Panc1 (cell line): Measurements from ENCODE around the gene SRCAP. TPM values are rescaled to one million over a fixed set of nuclear protein-coding genes. Genes with fewer than 3 reads are reported as not detected.
A peak's percentile ranks its signal among the peaks of the same experiment; 100 is the strongest.
"Not testable (repeated sequence)": the region's sequence is repeated elsewhere in the genome, so short reads cannot be mapped to it uniquely, and the experiment has no call there.

Experiments used
- ATAC-seq: fragments of 200-7000 bp; cut with Tn5 transposase; 2 replicates; pipeline ENCODE4 v1.9.1; 2020; ENCODE audit warnings: mild to moderate bottlenecking, moderate library complexity
- BruUV-seq: library from RNA; stranded (reverse); fragments of 400-500 nt; replicated peaks from 2 replicates; lab custom pipeline; 2021; lab: Mats Ljungman, UMichigan
- CTCF ChIA-PET: fragments of 300-600 bp; sonication (Branson Sonifier 250); formaldehyde crosslinking; loops from one replicate; lab custom pipeline; 2022; ENCODE audit warnings: antibody characterized with exemption; lab: Charles Lee
- POLR2A ChIA-PET: fragments of 300-600 bp; sonication (Branson Sonifier 250); formaldehyde crosslinking; loops from one replicate; lab custom pipeline; 2022; ENCODE audit warnings: antibody characterized with exemption; lab: Charles Lee
- DNase-seq: peaks from one replicate; pipeline ENCODE4 v3.0.0-alpha.2; 2010; ENCODE audit warnings: low read depth, low spot score
- H3K27ac ChIP-seq: 2 replicates; pipeline ENCODE4 v1.5.1; 2011; ENCODE audit warnings: mild to moderate bottlenecking, low read length, inconsistent platforms
- H3K27me3 ChIP-seq: fragments of 200-500 bp; sonication (Bioruptor generic); 2 replicates; pipeline ENCODE4 v1.6.0; 2014; ENCODE audit warnings: low read length, inconsistent platforms; ENCODE audit not compliant: control insufficient read depth, insufficient read depth
- H3K36me3 ChIP-seq: fragments of 200-500 bp; sonication (Bioruptor generic); 2 replicates; pipeline ENCODE4 v1.5.1; 2014; ENCODE audit warnings: inconsistent platforms, mild to moderate bottlenecking, low read length, moderate library complexity; ENCODE audit not compliant: control insufficient read depth, insufficient read depth
- H3K4me1 ChIP-seq: 2 replicates; pipeline ENCODE4 v1.5.1; 2011; ENCODE audit warnings: inconsistent platforms, mild to moderate bottlenecking, low read length, moderate library complexity; ENCODE audit not compliant: control insufficient read depth, insufficient read depth
- H3K4me3 ChIP-seq, 2 experiments: 2 replicates each; pipeline ENCODE4 v1.5.1; 2011 to 2012; ENCODE audit warnings: low read depth in 2 of 2, low read length in 2 of 2, mild to moderate bottlenecking in 2 of 2, inconsistent platforms in 1 of 2, moderate library complexity in 1 of 2
- H3K9me3 ChIP-seq: fragments of 200-500 bp; sonication (Bioruptor generic); 2 replicates; pipeline ENCODE4 v1.5.1; 2014; ENCODE audit warnings: low read depth, mild to moderate bottlenecking, inconsistent platforms, low read length, moderate library complexity; ENCODE audit not compliant: control insufficient read depth, insufficient read depth
- POLR2AphosphoS5 ChIP-seq: IDR thresholded peaks from 2 replicates; pipeline ENCODE4 v1.6.1; 2012; ENCODE audit warnings: mild to moderate bottlenecking, low read depth, low read length, moderate library complexity
- SIN3A ChIP-seq: IDR thresholded peaks from 2 replicates; pipeline ENCODE4 v1.6.1; 2012; ENCODE audit warnings: low read depth, mild to moderate bottlenecking, low read length, moderate library complexity, borderline replicate concordance; ENCODE audit not compliant: insufficient read depth
- TCF7L2 ChIP-seq: IDR thresholded peaks from 2 replicates; pipeline ENCODE4 v1.6.1; 2011; ENCODE audit warnings: mild to moderate bottlenecking, low read depth, low read length, inconsistent platforms
- in situ Hi-C: cut with HindIII; loops from 2 replicates; pipeline ENCODE4 v1.10.0; 2016; ENCODE audit warnings: low sequenced_read_pairs, low pct_unique_long_range_greater_than_20kb
- intact Hi-C: fragments of 100-400 bp; cut with micrococcal nuclease; formaldehyde crosslinking; loops from one replicate; pipeline ENCODE4 v1.10.0; 2022; ENCODE audit not compliant: unreplicated experiment
- total RNA-seq: library from RNA; stranded (reverse); gene quantifications from one replicate; pipeline ENCODE4 v1.2.1, GENCODE V29; 2021; ENCODE audit not compliant: unreplicated experiment
- TF ChIP-seq, protein P1 (sequence below): fragments of 450-650 bp; IDR thresholded peaks from 2 replicates; pipeline ENCODE4 v1.5.1; 2017; ENCODE audit warnings: mild to moderate bottlenecking
- TF ChIP-seq, protein P2 (sequence below), 2 experiments: IDR thresholded peaks; 2 replicates each; pipeline ENCODE4 v1.6.1; 2011 to 2012; ENCODE audit warnings: low read depth in 2 of 2, control low read depth in 1 of 2, low read length in 1 of 2, mild to moderate bottlenecking in 1 of 2, moderate library complexity in 1 of 2; ENCODE audit not compliant: insufficient read depth in 1 of 2

The SRCAP gene
- total RNA-seq, 1 experiment from 2014 or later: 73.6 TPM

DNA sequence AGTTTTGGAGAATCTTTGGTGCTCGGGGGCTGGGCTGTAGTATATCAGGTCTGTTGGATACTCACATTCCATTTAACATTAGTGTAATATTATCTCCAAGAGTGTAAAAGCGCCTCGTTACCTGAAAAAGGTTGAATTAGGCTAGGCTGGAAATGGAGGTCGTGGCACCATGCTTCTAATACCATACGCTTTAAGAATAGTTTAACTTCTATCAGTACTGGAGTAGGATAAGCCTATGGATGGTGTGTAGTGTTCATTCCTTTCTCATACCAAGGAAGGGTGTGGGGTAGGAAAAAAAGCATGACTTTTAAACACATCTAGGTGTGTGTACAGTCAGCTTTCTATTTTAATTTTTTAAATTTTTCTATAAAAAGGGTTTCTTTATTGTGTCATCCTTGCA lies 2.0 kb downstream of the SRCAP start:
- TF ChIP-seq, protein P1, sequence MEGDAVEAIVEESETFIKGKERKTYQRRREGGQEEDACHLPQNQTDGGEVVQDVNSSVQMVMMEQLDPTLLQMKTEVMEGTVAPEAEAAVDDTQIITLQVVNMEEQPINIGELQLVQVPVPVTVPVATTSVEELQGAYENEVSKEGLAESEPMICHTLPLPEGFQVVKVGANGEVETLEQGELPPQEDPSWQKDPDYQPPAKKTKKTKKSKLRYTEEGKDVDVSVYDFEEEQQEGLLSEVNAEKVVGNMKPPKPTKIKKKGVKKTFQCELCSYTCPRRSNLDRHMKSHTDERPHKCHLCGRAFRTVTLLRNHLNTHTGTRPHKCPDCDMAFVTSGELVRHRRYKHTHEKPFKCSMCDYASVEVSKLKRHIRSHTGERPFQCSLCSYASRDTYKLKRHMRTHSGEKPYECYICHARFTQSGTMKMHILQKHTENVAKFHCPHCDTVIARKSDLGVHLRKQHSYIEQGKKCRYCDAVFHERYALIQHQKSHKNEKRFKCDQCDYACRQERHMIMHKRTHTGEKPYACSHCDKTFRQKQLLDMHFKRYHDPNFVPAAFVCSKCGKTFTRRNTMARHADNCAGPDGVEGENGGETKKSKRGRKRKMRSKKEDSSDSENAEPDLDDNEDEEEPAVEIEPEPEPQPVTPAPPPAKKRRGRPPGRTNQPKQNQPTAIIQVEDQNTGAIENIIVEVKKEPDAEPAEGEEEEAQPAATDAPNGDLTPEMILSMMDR: no peak
- TF ChIP-seq, protein P2, sequence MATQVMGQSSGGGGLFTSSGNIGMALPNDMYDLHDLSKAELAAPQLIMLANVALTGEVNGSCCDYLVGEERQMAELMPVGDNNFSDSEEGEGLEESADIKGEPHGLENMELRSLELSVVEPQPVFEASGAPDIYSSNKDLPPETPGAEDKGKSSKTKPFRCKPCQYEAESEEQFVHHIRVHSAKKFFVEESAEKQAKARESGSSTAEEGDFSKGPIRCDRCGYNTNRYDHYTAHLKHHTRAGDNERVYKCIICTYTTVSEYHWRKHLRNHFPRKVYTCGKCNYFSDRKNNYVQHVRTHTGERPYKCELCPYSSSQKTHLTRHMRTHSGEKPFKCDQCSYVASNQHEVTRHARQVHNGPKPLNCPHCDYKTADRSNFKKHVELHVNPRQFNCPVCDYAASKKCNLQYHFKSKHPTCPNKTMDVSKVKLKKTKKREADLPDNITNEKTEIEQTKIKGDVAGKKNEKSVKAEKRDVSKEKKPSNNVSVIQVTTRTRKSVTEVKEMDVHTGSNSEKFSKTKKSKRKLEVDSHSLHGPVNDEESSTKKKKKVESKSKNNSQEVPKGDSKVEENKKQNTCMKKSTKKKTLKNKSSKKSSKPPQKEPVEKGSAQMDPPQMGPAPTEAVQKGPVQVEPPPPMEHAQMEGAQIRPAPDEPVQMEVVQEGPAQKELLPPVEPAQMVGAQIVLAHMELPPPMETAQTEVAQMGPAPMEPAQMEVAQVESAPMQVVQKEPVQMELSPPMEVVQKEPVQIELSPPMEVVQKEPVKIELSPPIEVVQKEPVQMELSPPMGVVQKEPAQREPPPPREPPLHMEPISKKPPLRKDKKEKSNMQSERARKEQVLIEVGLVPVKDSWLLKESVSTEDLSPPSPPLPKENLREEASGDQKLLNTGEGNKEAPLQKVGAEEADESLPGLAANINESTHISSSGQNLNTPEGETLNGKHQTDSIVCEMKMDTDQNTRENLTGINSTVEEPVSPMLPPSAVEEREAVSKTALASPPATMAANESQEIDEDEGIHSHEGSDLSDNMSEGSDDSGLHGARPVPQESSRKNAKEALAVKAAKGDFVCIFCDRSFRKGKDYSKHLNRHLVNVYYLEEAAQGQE (IDR thresholded peaks at IDR 0.05; ENCODE audit: insufficient read depth in 1 of 2, low read depth in 2 of 2, low read length in 1 of 2): no peak
- TF ChIP-seq SIN3A: no peak
- no peak for TF ChIP-seq POLR2AphosphoS5
- no peak for TF ChIP-seq TCF7L2
- POLR2A ChIA-PET: no interaction called here
- DNase-seq (no peak), ATAC-seq (no peak)
- peaks cover 25% of the 10 kb centered on the region for H3K36me3 ChIP-seq
- CTCF ChIA-PET: no interaction called here
- H3K27ac ChIP-seq: peak overlapping the region; percentile 97; the same call in 1 of the 2 replicates
- H3K4me1 ChIP-seq: peaks cover 19% of the 10 kb centered on the region
- in situ Hi-C loops (no loop called here), intact Hi-C loops (no loop called here)
- peak overlapping the region in 1 of 2 experiments; percentile 83; a peak in 1 of 4 replicates for H3K4me3 ChIP-seq
- BruUV-seq: no TSS peak
- no peaks in the 10 kb centered on the region for H3K9me3 ChIP-seq
- H3K27me3 ChIP-seq: no peaks in the 10 kb centered on the region

DNA sequence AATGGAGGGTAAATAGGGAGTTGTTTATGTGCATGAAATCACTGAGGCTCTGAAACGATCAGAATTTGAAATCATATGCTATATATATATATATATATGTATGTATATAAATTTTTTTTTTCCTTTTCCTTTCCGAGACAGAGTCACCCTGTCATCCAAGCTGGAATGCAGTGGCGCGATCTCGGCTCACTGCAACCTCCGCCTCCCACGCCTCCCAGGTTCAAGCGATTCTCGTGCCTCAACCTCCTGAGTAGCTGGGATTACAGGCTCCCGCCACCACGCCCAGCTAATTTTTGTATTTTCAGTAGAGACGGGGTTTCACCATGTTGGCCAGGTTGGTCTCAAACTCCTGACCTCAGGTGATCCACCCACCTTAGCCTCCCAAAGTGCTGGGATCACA lies 4.1 kb downstream of the SRCAP start:
- POLR2A ChIA-PET, H3K4me3 ChIP-seq, H3K27ac ChIP-seq, H3K27me3 ChIP-seq, in situ Hi-C loops, DNase-seq, intact Hi-C loops, ATAC-seq, H3K9me3 ChIP-seq, BruUV-seq: not testable (repeated sequence)
- H3K36me3 ChIP-seq: peaks cover 37% of the 10 kb centered on the region
- peaks cover 11% of the 10 kb centered on the region for H3K4me1 ChIP-seq
- CTCF ChIA-PET: interaction anchor here (0.6 kb wide), 1 partner anchor 114 kb away, joined by 8 read pairs; no protein-coding TSS in a partner anchor

DNA sequence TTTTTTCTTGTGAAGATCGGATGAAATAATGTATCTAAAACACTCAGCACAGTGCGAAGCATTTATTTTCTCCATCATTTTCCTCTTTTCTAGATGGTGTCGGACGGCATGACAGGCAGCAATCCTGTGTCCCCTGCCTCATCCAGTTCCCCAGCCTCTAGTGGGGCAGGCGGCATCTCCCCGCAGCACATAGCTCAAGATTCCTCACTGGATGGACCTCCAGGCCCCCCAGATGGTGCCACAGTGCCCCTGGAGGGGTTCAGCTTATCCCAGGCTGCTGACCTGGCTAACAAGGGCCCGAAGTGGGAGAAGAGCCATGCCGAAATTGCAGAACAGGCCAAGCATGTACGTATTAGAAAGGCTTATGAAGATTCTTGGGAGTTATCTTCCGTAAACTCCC lies 5.0 kb downstream of the SRCAP start:
- POLR2A ChIA-PET: no interaction called here
- no peaks in the 10 kb centered on the region for H3K9me3 ChIP-seq
- intact Hi-C loops: no loop called here
- H3K27ac ChIP-seq: no peak overlapping the region
- BruUV-seq: no TSS peak
- TF ChIP-seq POLR2AphosphoS5 (no peak), SIN3A (no peak), TCF7L2 (no peak)
- TF ChIP-seq, protein P2 (IDR thresholded peaks at IDR 0.05; ENCODE audit: insufficient read depth in 1 of 2, low read depth in 2 of 2, low read length in 1 of 2): no peak
- TF ChIP-seq, protein P1: no peak
- H3K4me1 ChIP-seq: peaks cover 11% of the 10 kb centered on the region
- no peak overlapping the region for H3K4me3 ChIP-seq
- no peak for ATAC-seq
- CTCF ChIA-PET: no interaction called here
- in situ Hi-C loops: no loop called here
- DNase-seq: no peak
- H3K27me3 ChIP-seq: no peaks in the 10 kb centered on the region
- peaks cover 37% of the 10 kb centered on the region for H3K36me3 ChIP-seq
